Right hindlimb (tissue), 1 donor: ENCODE measurements around the gene SEMA3B.
A peak's percentile ranks its signal among the peaks of the same experiment; 100 is the strongest.

Experiments used
- DNase-seq: peaks from one replicate; pipeline ENCODE4 v3.0.0-alpha.2; 2018

Gene SEMA3B

GRCh38 chr3:50319181-50319893 lies 50.4 kb downstream of the SEMA3B start:
- no peak for DNase-seq

- no peak for DNase-seq
Measured at GRCh38 chr3:50319894-50320625, 51.1 kb downstream of the SEMA3B start.

GRCh38 chr3:50320853-50321335 lies 51.9 kb downstream of the SEMA3B start:
- peak; percentile 89 for DNase-seq

GRCh38 chr3:50321336-50322114 lies 52.6 kb downstream of the SEMA3B start:
- peak; percentile 94 for DNase-seq

- DNase-seq: no peak
Measured at GRCh38 chr3:50322115-50322385, 53.1 kb downstream of the SEMA3B start.

GRCh38 chr3:50322386-50323091 lies 53.6 kb downstream of the SEMA3B start, which contains the start of gene HYAL2:
HYAL2 (minus strand) TSS chr3:50322745; CDS start chr3:50320489, 2,256 bp downstream.
- DNase-seq: peak; percentile 58

- peak; percentile 51 for DNase-seq
Measured at GRCh38 chr3:50323092-50323600, 54.2 kb downstream of the SEMA3B start.

GRCh38 chr3:50323614-50324199 lies 54.8 kb downstream of the SEMA3B start:
- peak; percentile 51 for DNase-seq

- peak; percentile 74 for DNase-seq
Measured at GRCh38 chr3:50324351-50325112, 55.6 kb downstream of the SEMA3B start.

GRCh38 chr3:50325113-50325480 lies 56.1 kb downstream of the SEMA3B start:
- peak; percentile 24 for DNase-seq

- no peak for DNase-seq
Measured at GRCh38 chr3:50325497-50326181, 56.7 kb downstream of the SEMA3B start.

- DNase-seq: no peak
Measured at GRCh38 chr3:50326182-50326541, 57.2 kb downstream of the SEMA3B start.

- peak; percentile 25 for DNase-seq
Measured at GRCh38 chr3:50327129-50327528, 58.2 kb downstream of the SEMA3B start.
